MG63 (cell line): Measurements from ENCODE around the gene HS6ST1. TPM values are rescaled to one million over a fixed set of nuclear protein-coding genes. Genes with fewer than 3 reads are reported as not detected.
"Not testable (repeated sequence)": the region's sequence is repeated elsewhere in the genome, so short reads cannot be mapped to it uniquely, and the experiment has no call there.

Experiments used
- DNase-seq: peaks from one replicate; pipeline ENCODE4 v3.0.0-alpha.2; 2020
- H3K27me3 ChIP-seq: fragments of 250-450 bp; sonication (Bioruptor Pico); 2 replicates; pipeline ENCODE4 v1.5.1; 2020; ENCODE audit warnings: mild to moderate bottlenecking, moderate library complexity
- H3K36me3 ChIP-seq: fragments of 250-450 bp; sonication (Bioruptor Pico); 2 replicates; pipeline ENCODE4 v1.5.1; 2020; ENCODE audit warnings: mild to moderate bottlenecking, moderate library complexity
- H3K4me3 ChIP-seq: fragments of 250-450 bp; sonication (Bioruptor Pico); 2 replicates; pipeline ENCODE4 v1.5.1; 2020; ENCODE audit warnings: mild to moderate bottlenecking, moderate library complexity
- H3K9me3 ChIP-seq: fragments of 250-450 bp; sonication (Bioruptor Pico); 2 replicates; pipeline ENCODE4 v1.5.1; 2020; ENCODE audit warnings: mild to moderate bottlenecking, moderate library complexity
- total RNA-seq: library from RNA; depleted of rRNA; stranded (reverse); fragments of >200 nt; shearing (Covaris generic); gene quantifications from 2 replicates; pipeline ENCODE4 v1.2.3, GENCODE V29; 2014; ENCODE audit warnings: low replicate concordance

HS6ST1 gene
- total RNA-seq, 1 experiment from 2014 or later = 32.5 TPM

GRCh38 chr2:128272601-128273468, 45.8 kb downstream of the HS6ST1 start:
- peaks cover 11% of the 10 kb centered on the region for H3K36me3 ChIP-seq
- DNase-seq = no peak
- peaks cover 2% of the 10 kb centered on the region; the same call in 1 of the 2 replicates for H3K9me3 ChIP-seq
- no peak overlapping the region for H3K4me3 ChIP-seq
- no peaks in the 10 kb centered on the region for H3K27me3 ChIP-seq

- no peaks in the 10 kb centered on the region for H3K27me3 ChIP-seq
- peaks cover 11% of the 10 kb centered on the region for H3K36me3 ChIP-seq
- no peak for DNase-seq
- no peak overlapping the region for H3K4me3 ChIP-seq
- H3K9me3 ChIP-seq = peaks cover 2% of the 10 kb centered on the region; the same call in 1 of the 2 replicates
Observed at GRCh38 chr2:128271911-128272600, 46.6 kb downstream of the HS6ST1 start.

GRCh38 chr2:128271597-128271910, 47.1 kb downstream of the HS6ST1 start:
- H3K27me3 ChIP-seq = no peaks in the 10 kb centered on the region
- no peak for DNase-seq
- peaks cover 2% of the 10 kb centered on the region; the same call in 1 of the 2 replicates for H3K9me3 ChIP-seq
- no peak overlapping the region for H3K4me3 ChIP-seq
- peaks cover 11% of the 10 kb centered on the region for H3K36me3 ChIP-seq

GRCh38 chr2:128270672-128271596, 47.7 kb downstream of the HS6ST1 start:
- H3K4me3 ChIP-seq = no peak overlapping the region
- H3K9me3 ChIP-seq = peaks cover 2% of the 10 kb centered on the region; the same call in 1 of the 2 replicates
- no peaks in the 10 kb centered on the region for H3K27me3 ChIP-seq
- DNase-seq = no peak
- peaks cover 11% of the 10 kb centered on the region for H3K36me3 ChIP-seq

GRCh38 chr2:128269990-128270671, 48.5 kb downstream of the HS6ST1 start:
- Histone ChIP-seq H3K27me3 (no peaks in the 10 kb centered on the region), H3K4me3 (no peak overlapping the region), H3K9me3 (peaks cover 2% of the 10 kb centered on the region; the same call in 1 of the 2 replicates), H3K36me3 (peaks cover 5% of the 10 kb centered on the region)
- no peak for DNase-seq

- no peak for DNase-seq
- H3K27me3 ChIP-seq = no peaks in the 10 kb centered on the region
- peaks cover 1% of the 10 kb centered on the region; the same call in 1 of the 2 replicates for H3K36me3 ChIP-seq
- H3K4me3 ChIP-seq = no peak overlapping the region
- peaks cover 2% of the 10 kb centered on the region; the same call in 1 of the 2 replicates for H3K9me3 ChIP-seq
Observed at GRCh38 chr2:128269063-128269989, 49.3 kb downstream of the HS6ST1 start.

GRCh38 chr2:128268611-128269010, 50.1 kb downstream of the HS6ST1 start:
- DNase-seq = not testable (repeated sequence)

GRCh38 chr2:128268145-128268544, 50.5 kb downstream of the HS6ST1 start:
- not testable (repeated sequence) for H3K27me3 ChIP-seq, H3K36me3 ChIP-seq, H3K9me3 ChIP-seq, DNase-seq, H3K4me3 ChIP-seq

More at GRCh38 chr2:128268611-128269010, 50.1 kb downstream of the HS6ST1 start:
- H3K27me3 ChIP-seq, H3K4me3 ChIP-seq, H3K9me3 ChIP-seq, H3K36me3 ChIP-seq: not testable (repeated sequence)

GRCh38 chr2:128267649-128268048, 51.0 kb downstream of the HS6ST1 start:
- DNase-seq, H3K4me3 ChIP-seq, H3K36me3 ChIP-seq, H3K27me3 ChIP-seq, H3K9me3 ChIP-seq: not testable (repeated sequence)

GRCh38 chr2:128267197-128267596, 51.5 kb downstream of the HS6ST1 start:
- not testable (repeated sequence) for H3K9me3 ChIP-seq, DNase-seq, H3K4me3 ChIP-seq, H3K27me3 ChIP-seq, H3K36me3 ChIP-seq

- not testable (repeated sequence) for H3K9me3 ChIP-seq, H3K36me3 ChIP-seq, H3K27me3 ChIP-seq, H3K4me3 ChIP-seq, DNase-seq
Observed at GRCh38 chr2:128266463-128266862, 52.2 kb downstream of the HS6ST1 start.

GRCh38 chr2:128265608-128265993, 53.1 kb downstream of the HS6ST1 start:
- H3K4me3 ChIP-seq, DNase-seq, H3K27me3 ChIP-seq, H3K9me3 ChIP-seq, H3K36me3 ChIP-seq: not testable (repeated sequence)

- DNase-seq = no peak
- H3K9me3 ChIP-seq = peaks cover 3% of the 10 kb centered on the region; the same call in 1 of the 2 replicates
- H3K4me3 ChIP-seq = no peak overlapping the region
- no peaks in the 10 kb centered on the region for H3K27me3 ChIP-seq
- H3K36me3 ChIP-seq = no peaks in the 10 kb centered on the region
Observed at GRCh38 chr2:128264881-128265607, 53.6 kb downstream of the HS6ST1 start.

GRCh38 chr2:128263902-128264331, 54.8 kb downstream of the HS6ST1 start:
- no peaks in the 10 kb centered on the region for H3K36me3 ChIP-seq
- no peak overlapping the region for H3K4me3 ChIP-seq
- H3K27me3 ChIP-seq = no peaks in the 10 kb centered on the region
- peaks cover 3% of the 10 kb centered on the region; the same call in 1 of the 2 replicates for H3K9me3 ChIP-seq
- DNase-seq = no peak
